Body of pancreas (tissue), 4 donors: ENCODE measurements around the gene CALCOCO2.

Experiments used
- CTCF ChIP-seq, 7 experiments: fragments of 450-650 bp in 4 of 7; fragments of 200-600 bp in 3 of 7; sonication (generic) in 3 of 7; IDR thresholded peaks; one replicate each; pipeline ENCODE4 v1.5.1; 2016 to 2019; ENCODE audit warnings: antibody characterized with exemption in 7 of 7
- POLR2A ChIP-seq, 3 donors: fragments of 450-650 bp; IDR thresholded peaks; one replicate each; pipeline ENCODE4 v1.6.1; 2016; ENCODE audit warnings: antibody characterized with exemption in 3 of 3, mild to moderate bottlenecking in 2 of 3

- TF ChIP-seq POLR2A (IDR thresholded peaks at IDR 0.05) (no peak), CTCF (IDR thresholded peaks at IDR 0.05) (no peak)
Observed at GRCh38 chr17:48816438-48816773, 14.4 kb upstream of the CALCOCO2 start.
